Tibial nerve (tissue), 4 donors: Measurements from ENCODE around the gene ZMYM4.

ENCODE experiments used
- EP300 ChIP-seq, 2 donors: sonication (generic); formaldehyde crosslinking; IDR thresholded peaks; one replicate each; pipeline ENCODE4 v1.6.1; 2017; ENCODE audit warnings: antibody characterized with exemption in 2 of 2, mild to moderate bottlenecking in 1 of 2
- POLR2A ChIP-seq, 2 donors: fragments of 450-650 bp; IDR thresholded peaks; one replicate each; pipeline ENCODE4 v1.6.1; 2017; ENCODE audit warnings: antibody characterized with exemption in 2 of 2, mild to moderate bottlenecking in 2 of 2, moderate library complexity in 2 of 2
- TF ChIP-seq, protein P1 (sequence below), 5 experiments: fragments of 200-600 bp in 3 of 5; fragments of 450-650 bp in 2 of 5; sonication (generic) in 3 of 5; IDR thresholded peaks; one replicate each; pipeline ENCODE4 v1.5.1; 2016 to 2019; ENCODE audit warnings: antibody characterized with exemption in 5 of 5, mild to moderate bottlenecking in 3 of 5, moderate library complexity in 2 of 5

DNA sequence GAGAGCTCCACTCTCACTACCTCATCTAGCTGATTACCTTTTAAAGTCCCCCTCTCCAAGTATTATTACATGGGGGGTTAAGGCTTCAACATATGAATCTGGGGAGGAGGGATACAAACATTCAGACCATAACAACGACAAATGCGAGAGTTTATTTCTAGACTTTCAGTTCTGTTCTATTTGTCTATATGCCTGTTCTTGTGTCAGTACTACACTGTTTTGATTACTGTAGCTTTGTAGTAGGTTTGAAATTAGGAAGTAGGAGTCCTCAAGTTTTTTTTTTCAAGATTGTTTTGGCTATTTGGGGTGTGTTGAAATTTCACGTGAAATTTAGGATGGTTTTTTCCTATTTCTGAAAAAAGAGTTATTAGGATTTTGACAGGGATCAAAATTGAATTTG lies 16.3 kb downstream of the ZMYM4 start:
- TF ChIP-seq, protein P1, sequence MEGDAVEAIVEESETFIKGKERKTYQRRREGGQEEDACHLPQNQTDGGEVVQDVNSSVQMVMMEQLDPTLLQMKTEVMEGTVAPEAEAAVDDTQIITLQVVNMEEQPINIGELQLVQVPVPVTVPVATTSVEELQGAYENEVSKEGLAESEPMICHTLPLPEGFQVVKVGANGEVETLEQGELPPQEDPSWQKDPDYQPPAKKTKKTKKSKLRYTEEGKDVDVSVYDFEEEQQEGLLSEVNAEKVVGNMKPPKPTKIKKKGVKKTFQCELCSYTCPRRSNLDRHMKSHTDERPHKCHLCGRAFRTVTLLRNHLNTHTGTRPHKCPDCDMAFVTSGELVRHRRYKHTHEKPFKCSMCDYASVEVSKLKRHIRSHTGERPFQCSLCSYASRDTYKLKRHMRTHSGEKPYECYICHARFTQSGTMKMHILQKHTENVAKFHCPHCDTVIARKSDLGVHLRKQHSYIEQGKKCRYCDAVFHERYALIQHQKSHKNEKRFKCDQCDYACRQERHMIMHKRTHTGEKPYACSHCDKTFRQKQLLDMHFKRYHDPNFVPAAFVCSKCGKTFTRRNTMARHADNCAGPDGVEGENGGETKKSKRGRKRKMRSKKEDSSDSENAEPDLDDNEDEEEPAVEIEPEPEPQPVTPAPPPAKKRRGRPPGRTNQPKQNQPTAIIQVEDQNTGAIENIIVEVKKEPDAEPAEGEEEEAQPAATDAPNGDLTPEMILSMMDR (IDR thresholded peaks at IDR 0.05) = no peak
- no peak for TF ChIP-seq EP300 (IDR thresholded peaks at IDR 0.05)
- no peak for TF ChIP-seq POLR2A (IDR thresholded peaks at IDR 0.05)
